ENCODE results near the gene MTUS2. TPM values are rescaled to one million over a fixed set of nuclear protein-coding genes. Genes with fewer than 3 reads are reported as not detected.

Gene MTUS2
- total RNA-seq, 1 experiment from 2014 or later, result 0.35 TPM

DNA sequence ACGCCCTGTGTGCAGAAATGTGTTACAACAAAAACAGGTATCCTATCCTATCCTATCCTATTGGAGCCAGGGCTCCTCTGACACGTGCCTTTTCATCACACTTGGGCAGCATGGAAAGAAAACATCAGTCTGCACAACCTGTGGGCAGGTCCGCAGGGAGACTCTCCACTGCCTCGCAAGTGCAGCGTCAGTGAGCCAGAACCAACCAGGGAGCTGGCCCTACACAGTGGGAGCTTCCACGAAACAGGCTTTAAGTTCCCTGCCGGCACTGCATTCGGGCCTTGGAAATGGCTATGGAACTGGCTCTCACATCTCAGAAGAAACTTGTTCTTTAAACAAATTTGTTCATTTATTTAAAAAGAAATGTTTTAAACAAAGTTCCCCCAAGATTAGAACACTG lies 725.8 kb downstream of the MTUS2 start:
- no CpG with 5 or more reads among the region's 8 CpGs for WGBS (ENCODE audit: extremely low coverage, insufficient read length, low lambda C conversion rate)
- no peak overlapping the region for H2BK15ac ChIP-seq (ENCODE audit: low read depth, low read length)
- no peak for DNase-seq
- peaks cover 18% of the 10 kb centered on the region; the same call in 1 of the 2 replicates for H3K79me2 ChIP-seq (ENCODE audit: insufficient read depth, low read length)
- H3K23me2 ChIP-seq (ENCODE audit: insufficient read length, low read depth, low read length, poor library complexity, severe bottlenecking), result no peaks in the 10 kb centered on the region
- H4K8ac ChIP-seq (replicated peaks; ENCODE audit: insufficient read length, low read depth, low read length), result no peak overlapping the region
- H3K9ac ChIP-seq (ENCODE audit: extremely low read depth, insufficient read length, low read length), result no peak overlapping the region
- H3K79me1 ChIP-seq (ENCODE audit: insufficient read depth, low read depth, low read length, poor library complexity, severe bottlenecking), result no peaks in the 10 kb centered on the region
- H2BK5ac ChIP-seq (ENCODE audit: insufficient read length, low read length), result no peak overlapping the region
- no peaks in the 10 kb centered on the region for H3K9me3 ChIP-seq (ENCODE audit: control insufficient read depth, low read depth, low read length)
- no peak overlapping the region for H2AK5ac ChIP-seq (ENCODE audit: insufficient read length, low read length)
- no peak overlapping the region for H3K56ac ChIP-seq (ENCODE audit: insufficient read length, low read depth, low read length)
- no peak overlapping the region for H4K91ac ChIP-seq (ENCODE audit: insufficient read length, low read depth, low read length)
- no peak overlapping the region for H3K27ac ChIP-seq (ENCODE audit: insufficient read length, low read depth, low read length)
- H4K20me1 ChIP-seq (ENCODE audit: control insufficient read depth, insufficient read depth, insufficient read length), result no peaks in the 10 kb centered on the region
- H3K4me2 ChIP-seq (ENCODE audit: insufficient read depth, insufficient read length, low read length), result no peak overlapping the region
- no peak overlapping the region for H4K5ac ChIP-seq (ENCODE audit: insufficient read length, low read depth, low read length)
- Mint-ChIP-seq H3K4me3 (no peak overlapping the region), H3K9me3 (no peaks in the 10 kb centered on the region), H3K4me1 (peaks cover 29 to 37% of the 10 kb centered on the region in 2 experiments), H3K27me3 (ENCODE audit: low read depth) (no peaks in the 10 kb centered on the region), H3K36me3 (ENCODE audit: insufficient read depth in 1 of 3, low read depth in 3 of 3) (peaks cover 22 to 65% (median 43%) of the 10 kb centered on the region in 3 experiments; a peak in 6 of 7 replicates), H3K27ac (peak overlapping the region in 2 of 3 experiments; percentile 55 to 88; a peak in 3 of 7 replicates)
- TF ChIP-seq, protein P1, sequence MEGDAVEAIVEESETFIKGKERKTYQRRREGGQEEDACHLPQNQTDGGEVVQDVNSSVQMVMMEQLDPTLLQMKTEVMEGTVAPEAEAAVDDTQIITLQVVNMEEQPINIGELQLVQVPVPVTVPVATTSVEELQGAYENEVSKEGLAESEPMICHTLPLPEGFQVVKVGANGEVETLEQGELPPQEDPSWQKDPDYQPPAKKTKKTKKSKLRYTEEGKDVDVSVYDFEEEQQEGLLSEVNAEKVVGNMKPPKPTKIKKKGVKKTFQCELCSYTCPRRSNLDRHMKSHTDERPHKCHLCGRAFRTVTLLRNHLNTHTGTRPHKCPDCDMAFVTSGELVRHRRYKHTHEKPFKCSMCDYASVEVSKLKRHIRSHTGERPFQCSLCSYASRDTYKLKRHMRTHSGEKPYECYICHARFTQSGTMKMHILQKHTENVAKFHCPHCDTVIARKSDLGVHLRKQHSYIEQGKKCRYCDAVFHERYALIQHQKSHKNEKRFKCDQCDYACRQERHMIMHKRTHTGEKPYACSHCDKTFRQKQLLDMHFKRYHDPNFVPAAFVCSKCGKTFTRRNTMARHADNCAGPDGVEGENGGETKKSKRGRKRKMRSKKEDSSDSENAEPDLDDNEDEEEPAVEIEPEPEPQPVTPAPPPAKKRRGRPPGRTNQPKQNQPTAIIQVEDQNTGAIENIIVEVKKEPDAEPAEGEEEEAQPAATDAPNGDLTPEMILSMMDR (conservative IDR thresholded peaks at IDR 0.05), result no peak
- no peak overlapping the region for H2BK120ac ChIP-seq (ENCODE audit: low read depth, low read length, poor library complexity, severe bottlenecking)
- H3K14ac ChIP-seq (ENCODE audit: insufficient read depth, low read length), result no peak overlapping the region
- no peak overlapping the region for H2BK12ac ChIP-seq (ENCODE audit: insufficient read length, low read depth, low read length)
- H3K27me3 ChIP-seq (ENCODE audit: insufficient read depth, low read length), result no peaks in the 10 kb centered on the region
- no peak overlapping the region for H3K4ac ChIP-seq (ENCODE audit: low read depth, low read length)
- H3T11ph ChIP-seq (ENCODE audit: low read length), result no peak overlapping the region
- no peak overlapping the region for H2BK20ac ChIP-seq (ENCODE audit: low read depth, low read length, poor library complexity, severe bottlenecking)
- H3K23ac ChIP-seq (ENCODE audit: insufficient read length, low read depth, low read length), result no peak overlapping the region
- peaks cover 8% of the 10 kb centered on the region; the same call in 1 of the 2 replicates for H3K4me1 ChIP-seq (ENCODE audit: insufficient read depth, low read length)
- H3K18ac ChIP-seq (ENCODE audit: insufficient read length, low read depth, low read length), result no peak overlapping the region
- no peak overlapping the region for H2AFZ ChIP-seq (ENCODE audit: low read length)

All from H9 (cell line).